GM12878 (cell line): ENCODE results near the gene ATP8A1. TPM values are rescaled to one million over a fixed set of nuclear protein-coding genes. Genes with fewer than 3 reads are reported as not detected.

ENCODE experiments used
- ATAC-seq: fragments of 200-7000 bp; cut with Tn5 transposase; 3 replicates; pipeline ENCODE4 v1.9.1; 2020; ENCODE audit warnings: mild to moderate bottlenecking, moderate library complexity
- BruUV-seq: library from RNA; stranded (reverse); fragments of 400-500 nt; replicated peaks from 2 replicates; lab custom pipeline; 2021; lab: Mats Ljungman, UMichigan
- CTCF ChIA-PET: fragments of 300-600 bp; sonication (Branson Sonifier 250); formaldehyde crosslinking; extraction: SDS; loops from one replicate; lab custom pipeline; 2021; ENCODE audit warnings: inconsistent platforms; lab: Yijun Ruan, JAX
- POLR2A ChIA-PET: fragments of 350-600 bp; formaldehyde crosslinking; extraction: SDS; loops from one replicate; lab custom pipeline; 2021; ENCODE audit warnings: inconsistent platforms; lab: Charles Lee
- RAD21 ChIA-PET: fragments of 300-600 bp; sonication (Branson Sonifier 250); formaldehyde crosslinking; loops from one replicate; lab custom pipeline; 2023; ENCODE audit warnings: antibody characterized with exemption; ENCODE audit not compliant: unreplicated experiment; lab: Charles Lee
- SMC1A ChIA-PET: fragments of 300-600 bp; sonication (Branson Sonifier 250); formaldehyde crosslinking; loops from one replicate; lab custom pipeline; 2023; ENCODE audit not compliant: unreplicated experiment, uncharacterized antibody; lab: Charles Lee
- DNase-seq: peaks from one replicate; pipeline ENCODE4 v3.0.0-alpha.2; 2011; ENCODE audit warnings: low read depth, low spot score
- FAIRE-seq: peaks from 3 replicates; lab custom pipeline; 2011; peaks lifted over from hg19 to GRCh38; lab: Jason Lieb, UNC
- H2AFZ ChIP-seq: 2 replicates; pipeline ENCODE4 v1.6.0; 2011; ENCODE audit warnings: low read depth, low read length, control low read depth; ENCODE audit not compliant: control insufficient read depth
- H3K27ac ChIP-seq: 2 replicates; pipeline ENCODE4 v1.5.1; 2011; ENCODE audit warnings: control low read depth; ENCODE audit not compliant: control insufficient read depth, insufficient read depth
- H3K27me3 ChIP-seq, 2 experiments: replicated peaks in 1 of 2; 2 replicates each; pipeline versions ENCODE4 v1.6.0 to v1.6.1; 2011; ENCODE audit warnings: low read length in 1 of 2; ENCODE audit not compliant: control insufficient read depth in 2 of 2, insufficient read depth in 2 of 2
- H3K36me3 ChIP-seq, 2 experiments: 2 replicates each; pipeline ENCODE4 v1.5.1; 2011; ENCODE audit warnings: low read length in 1 of 2; ENCODE audit not compliant: control insufficient read depth in 2 of 2, insufficient read depth in 2 of 2
- H3K4me1 ChIP-seq: 2 replicates; pipeline ENCODE4 v1.6.1; 2011; ENCODE audit warnings: mild to moderate bottlenecking, low read length, moderate library complexity, mixed read lengths; ENCODE audit not compliant: control insufficient read depth, insufficient read depth
- H3K4me2 ChIP-seq: 2 replicates; pipeline ENCODE4 v1.6.0; 2011; ENCODE audit warnings: control low read depth; ENCODE audit not compliant: control insufficient read depth, insufficient read depth
- H3K4me3 ChIP-seq: fragments of 200-600 bp; sonication (generic); 2 replicates; pipeline ENCODE4 v1.5.1; 2016
- H3K79me2 ChIP-seq: 2 replicates; pipeline ENCODE4 v1.6.0; 2011; ENCODE audit warnings: low read length; ENCODE audit not compliant: control insufficient read depth, insufficient read depth
- H3K9ac ChIP-seq: 2 replicates; pipeline ENCODE4 v1.8.0; 2011; ENCODE audit warnings: low read length, control low read depth, mixed read lengths; ENCODE audit not compliant: control insufficient read depth, insufficient read depth
- H3K9me3 ChIP-seq: replicated peaks from 3 replicates; pipeline ENCODE4 v1.5.1; 2011; ENCODE audit warnings: mild to moderate bottlenecking, low read length; ENCODE audit not compliant: control insufficient read depth, insufficient read depth
- H4K20me1 ChIP-seq: 2 replicates; pipeline ENCODE4 v1.6.0; 2011; ENCODE audit not compliant: control insufficient read depth, insufficient read depth
- ASH2L ChIP-seq: fragments of 300-600, 200-600 bp; sonication (generic); IDR thresholded peaks from 2 replicates; pipeline ENCODE4 v1.6.1; 2017; ENCODE audit warnings: low read depth, mild to moderate bottlenecking, borderline replicate concordance
- CBFB ChIP-seq: IDR thresholded peaks from 2 replicates; pipeline ENCODE4 v1.6.1; 2016; ENCODE audit warnings: antibody characterized with exemption, low read depth
- CBX5 ChIP-seq: sonication (generic); IDR thresholded peaks from 2 replicates; pipeline ENCODE4 v1.6.1; 2016; ENCODE audit warnings: low read depth, moderate library complexity, mild to moderate bottlenecking, inconsistent platforms
- EED ChIP-seq: sonication (generic); IDR thresholded peaks from 2 replicates; pipeline ENCODE4 v1.6.1; 2016; ENCODE audit warnings: antibody characterized with exemption, low read depth
- EP300 ChIP-seq, 2 experiments: fragments of 150-350 bp in 1 of 2; IDR thresholded peaks; 2 replicates each; pipeline ENCODE4 v1.6.1; 2011 to 2012; ENCODE audit warnings: low read depth in 2 of 2, low read length in 2 of 2, borderline replicate concordance in 1 of 2, improper control_type of control experiment in 1 of 2, inconsistent platforms in 1 of 2; ENCODE audit not compliant: control insufficient read depth in 1 of 2
- ETV6 ChIP-seq, 2 experiments: fragments of 450-650 bp in 1 of 2; IDR thresholded peaks in 1 of 2; conservative IDR thresholded peaks in 1 of 2; 2 replicates each; pipeline ENCODE4 v1.6.1; 2014; ENCODE audit warnings: antibody characterized with exemption in 1 of 2, borderline replicate concordance in 1 of 2, low read depth in 1 of 2, mild to moderate bottlenecking in 1 of 2, moderate library complexity in 1 of 2
- HDAC6 ChIP-seq: fragments of 200-600 bp; sonication (generic); IDR thresholded peaks from one replicate; pipeline ENCODE4 v1.8.0; 2017; ENCODE audit warnings: antibody characterized with exemption; ENCODE audit not compliant: unreplicated experiment
- NFYB ChIP-seq: IDR thresholded peaks from 2 replicates; pipeline ENCODE4 v1.6.1; 2011; ENCODE audit warnings: low read depth, mild to moderate bottlenecking, low read length, improper control_type of control experiment, moderate library complexity; ENCODE audit not compliant: insufficient read depth
- PML ChIP-seq: IDR thresholded peaks from 2 replicates; pipeline ENCODE4 v1.6.1; 2012; ENCODE audit warnings: low read length, inconsistent platforms
- POLR2A ChIP-seq: IDR thresholded peaks from 2 replicates; pipeline ENCODE4 v1.6.1; 2011; ENCODE audit warnings: low read depth, mild to moderate bottlenecking, low read length
- RBBP5 ChIP-seq: fragments of 200-600 bp; sonication (generic); conservative IDR thresholded peaks from 2 replicates; pipeline ENCODE4 v1.6.1; 2016
- SMAD1 ChIP-seq: fragments of 450-650 bp; IDR thresholded peaks from 2 replicates; pipeline ENCODE4 v1.6.1; 2018; ENCODE audit warnings: mild to moderate bottlenecking, low read depth; ENCODE audit not compliant: partially characterized antibody
- YBX1 ChIP-seq: fragments of 450-650 bp; IDR thresholded peaks from 2 replicates; pipeline ENCODE4 v1.6.1; 2016; ENCODE audit warnings: antibody characterized with exemption
- WGBS: methylation state at CpG from one replicate; pipeline ENCODE4 v1.1.6; 2016; ENCODE audit warnings: low lambda C conversion rate; ENCODE audit not compliant: insufficient replicate concordance, insufficient coverage; ENCODE audit errors: missing lambda C conversion rate; 5-methylcytosine and 5-hydroxymethylcytosine counted together
- in situ Hi-C: fragments of 300-500 bp; cut with MboI; formaldehyde crosslinking; loops from 9 replicates; pipeline ENCODE4 v1.14.3; 2018; ENCODE audit warnings: mixed read lengths
- intact Hi-C: fragments of 100-400 bp; cut with micrococcal nuclease; formaldehyde crosslinking; loops from one replicate; pipeline ENCODE4 v1.14.2; 2022; ENCODE audit not compliant: unreplicated experiment
- polyA plus RNA-seq, 11 experiments: library from polyadenylated mRNA; depleted of rRNA in 4 of 11; unstranded in 6 of 11; stranded (reverse) in 5 of 11; fragments of >200 nt; fragmentation: Nextera tagmentation in 4 of 11; fragmentation: Illumina TruSeq in 1 of 11; extraction: Ambion mirVana in 4 of 11; extraction: Trizol in 1 of 11; gene quantifications; 1 replicate in 1 of 11; 2 replicates in 10 of 11; pipeline versions ENCODE4 v1.2.1 to v1.2.3, GENCODE V29; 2011 to 2016; ENCODE audit warnings: inconsistent platforms in 2 of 11, missing spikeins in 2 of 11, low read depth in 1 of 11
- total RNA-seq, 4 experiments: library from RNA; depleted of rRNA in 3 of 4; stranded (reverse); fragments of >200 nt in 3 of 4; fragmentation: Illumina TruSeq in 1 of 4; extraction: Trizol in 1 of 4; gene quantifications; 2 replicates each; pipeline versions ENCODE4 v1.2.1 to v1.2.3, GENCODE V29; 2013 to 2021
- TF ChIP-seq, protein P1 (sequence below): IDR thresholded peaks from 2 replicates; pipeline ENCODE4 v1.6.1; 2012; ENCODE audit warnings: mild to moderate bottlenecking, low read depth, low read length
- TF ChIP-seq, protein P2 (sequence below): IDR thresholded peaks from 2 replicates; pipeline ENCODE4 v1.6.1; 2012; ENCODE audit warnings: low read depth, low read length, improper control_type of control experiment
- TF ChIP-seq, protein P3 (sequence below): fragments of 450-650 bp; formaldehyde crosslinking; IDR thresholded peaks from 2 replicates; pipeline ENCODE4 v1.5.0; 2022; ENCODE audit warnings: mild to moderate bottlenecking, missing genetic modification characterization

The ATP8A1 gene
- total and polyA plus RNA-seq, 10 of the 15 experiments (the other 5 are each of a cell fraction or from before 2014, with no cell fraction given) = 9.0 to 116 (median 37.3) TPM

DNA sequence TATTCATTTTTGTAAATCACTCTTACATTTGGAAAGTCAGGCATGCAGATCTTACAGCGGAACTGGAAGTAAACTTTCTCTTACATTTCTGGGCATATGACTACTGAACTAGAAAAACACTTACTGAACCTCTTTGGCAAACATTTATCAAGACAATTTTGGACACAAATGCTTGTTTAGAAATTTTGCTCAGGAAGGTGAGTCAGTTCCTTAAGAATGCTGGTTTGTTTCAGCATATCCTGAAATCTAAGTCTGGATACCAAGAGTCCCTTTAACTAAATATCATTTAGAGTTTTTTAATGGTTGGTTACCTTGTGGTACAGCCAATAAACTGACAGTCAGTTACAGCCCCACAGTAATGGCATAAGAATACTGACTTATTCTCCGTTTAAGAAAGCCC lies 244.7 kb downstream of the ATP8A1 start (continued):
- TF ChIP-seq, protein P1, sequence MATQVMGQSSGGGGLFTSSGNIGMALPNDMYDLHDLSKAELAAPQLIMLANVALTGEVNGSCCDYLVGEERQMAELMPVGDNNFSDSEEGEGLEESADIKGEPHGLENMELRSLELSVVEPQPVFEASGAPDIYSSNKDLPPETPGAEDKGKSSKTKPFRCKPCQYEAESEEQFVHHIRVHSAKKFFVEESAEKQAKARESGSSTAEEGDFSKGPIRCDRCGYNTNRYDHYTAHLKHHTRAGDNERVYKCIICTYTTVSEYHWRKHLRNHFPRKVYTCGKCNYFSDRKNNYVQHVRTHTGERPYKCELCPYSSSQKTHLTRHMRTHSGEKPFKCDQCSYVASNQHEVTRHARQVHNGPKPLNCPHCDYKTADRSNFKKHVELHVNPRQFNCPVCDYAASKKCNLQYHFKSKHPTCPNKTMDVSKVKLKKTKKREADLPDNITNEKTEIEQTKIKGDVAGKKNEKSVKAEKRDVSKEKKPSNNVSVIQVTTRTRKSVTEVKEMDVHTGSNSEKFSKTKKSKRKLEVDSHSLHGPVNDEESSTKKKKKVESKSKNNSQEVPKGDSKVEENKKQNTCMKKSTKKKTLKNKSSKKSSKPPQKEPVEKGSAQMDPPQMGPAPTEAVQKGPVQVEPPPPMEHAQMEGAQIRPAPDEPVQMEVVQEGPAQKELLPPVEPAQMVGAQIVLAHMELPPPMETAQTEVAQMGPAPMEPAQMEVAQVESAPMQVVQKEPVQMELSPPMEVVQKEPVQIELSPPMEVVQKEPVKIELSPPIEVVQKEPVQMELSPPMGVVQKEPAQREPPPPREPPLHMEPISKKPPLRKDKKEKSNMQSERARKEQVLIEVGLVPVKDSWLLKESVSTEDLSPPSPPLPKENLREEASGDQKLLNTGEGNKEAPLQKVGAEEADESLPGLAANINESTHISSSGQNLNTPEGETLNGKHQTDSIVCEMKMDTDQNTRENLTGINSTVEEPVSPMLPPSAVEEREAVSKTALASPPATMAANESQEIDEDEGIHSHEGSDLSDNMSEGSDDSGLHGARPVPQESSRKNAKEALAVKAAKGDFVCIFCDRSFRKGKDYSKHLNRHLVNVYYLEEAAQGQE = no peak
- TF ChIP-seq EP300 (IDR thresholded peaks at IDR 0.05; ENCODE audit: borderline replicate concordance in 1 of 2, control insufficient read depth in 1 of 2, low read depth in 2 of 2, low read length in 2 of 2) (no peak), CBFB (no peak), HDAC6 (no peak), PML (no peak), ETV6 (conservative IDR thresholded peaks at IDR 0.05 in 1 of 2, IDR thresholded peaks at IDR 0.05 in 1 of 2; ENCODE audit: borderline replicate concordance in 1 of 2, low read depth in 1 of 2) (no peak), POLR2A (no peak), RBBP5 (no peak), EED (no peak), ASH2L (no peak), YBX1 (no peak)

DNA sequence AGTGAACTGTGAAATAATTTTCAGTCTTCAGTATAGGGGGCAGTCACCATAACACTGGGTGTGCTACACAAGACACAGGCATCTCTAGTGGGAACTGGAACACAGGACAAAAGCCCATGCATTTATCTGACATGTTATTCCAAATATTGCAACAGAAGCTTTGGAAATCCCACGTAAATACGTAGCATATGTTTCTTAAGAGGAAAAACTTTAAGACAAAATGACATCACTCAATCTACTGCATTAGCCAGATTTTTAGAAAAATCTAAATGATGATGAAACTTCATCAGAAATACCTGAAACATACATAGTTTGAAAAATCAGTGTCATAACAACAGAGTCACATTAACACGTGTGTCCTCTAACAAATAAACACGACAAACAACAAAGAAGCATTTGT lies 245.1 kb downstream of the ATP8A1 start:
- ChIA-PET POLR2A (no interaction called here), SMC1A (interaction anchor here (1.1 kb wide), 1 partner anchor 87 kb away, joined by 3 read pairs; no protein-coding TSS in a partner anchor), RAD21 (no interaction called here), CTCF (no interaction called here)
- Histone ChIP-seq H3K9me3 (no peaks in the 10 kb centered on the region), H3K79me2 (no peaks in the 10 kb centered on the region), H3K27me3 (no peaks in the 10 kb centered on the region), H2AFZ (no peak overlapping the region), H3K27ac (no peak overlapping the region), H3K9ac (no peak overlapping the region), H3K36me3 (peaks cover 2% of the 10 kb centered on the region in 2 experiments; a peak in 3 of 4 replicates), H4K20me1 (no peaks in the 10 kb centered on the region), H3K4me2 (no peak overlapping the region), H3K4me1 (no peaks in the 10 kb centered on the region), H3K4me3 (no peak overlapping the region)
- intact Hi-C loops = no loop called here
- WGBS = 98% methylated on average over 4 of the region's 4 CpGs
- in situ Hi-C loops = no loop called here
- FAIRE-seq = no peak
- no TSS peak for BruUV-seq
- no peak for ATAC-seq
- DNase-seq = no peak
- TF ChIP-seq SMAD1 (no peak), NFYB (no peak), CBX5 (no peak)
- TF ChIP-seq, protein P2, sequence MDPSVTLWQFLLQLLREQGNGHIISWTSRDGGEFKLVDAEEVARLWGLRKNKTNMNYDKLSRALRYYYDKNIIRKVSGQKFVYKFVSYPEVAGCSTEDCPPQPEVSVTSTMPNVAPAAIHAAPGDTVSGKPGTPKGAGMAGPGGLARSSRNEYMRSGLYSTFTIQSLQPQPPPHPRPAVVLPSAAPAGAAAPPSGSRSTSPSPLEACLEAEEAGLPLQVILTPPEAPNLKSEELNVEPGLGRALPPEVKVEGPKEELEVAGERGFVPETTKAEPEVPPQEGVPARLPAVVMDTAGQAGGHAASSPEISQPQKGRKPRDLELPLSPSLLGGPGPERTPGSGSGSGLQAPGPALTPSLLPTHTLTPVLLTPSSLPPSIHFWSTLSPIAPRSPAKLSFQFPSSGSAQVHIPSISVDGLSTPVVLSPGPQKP = no peak
- TF ChIP-seq, protein P3, sequence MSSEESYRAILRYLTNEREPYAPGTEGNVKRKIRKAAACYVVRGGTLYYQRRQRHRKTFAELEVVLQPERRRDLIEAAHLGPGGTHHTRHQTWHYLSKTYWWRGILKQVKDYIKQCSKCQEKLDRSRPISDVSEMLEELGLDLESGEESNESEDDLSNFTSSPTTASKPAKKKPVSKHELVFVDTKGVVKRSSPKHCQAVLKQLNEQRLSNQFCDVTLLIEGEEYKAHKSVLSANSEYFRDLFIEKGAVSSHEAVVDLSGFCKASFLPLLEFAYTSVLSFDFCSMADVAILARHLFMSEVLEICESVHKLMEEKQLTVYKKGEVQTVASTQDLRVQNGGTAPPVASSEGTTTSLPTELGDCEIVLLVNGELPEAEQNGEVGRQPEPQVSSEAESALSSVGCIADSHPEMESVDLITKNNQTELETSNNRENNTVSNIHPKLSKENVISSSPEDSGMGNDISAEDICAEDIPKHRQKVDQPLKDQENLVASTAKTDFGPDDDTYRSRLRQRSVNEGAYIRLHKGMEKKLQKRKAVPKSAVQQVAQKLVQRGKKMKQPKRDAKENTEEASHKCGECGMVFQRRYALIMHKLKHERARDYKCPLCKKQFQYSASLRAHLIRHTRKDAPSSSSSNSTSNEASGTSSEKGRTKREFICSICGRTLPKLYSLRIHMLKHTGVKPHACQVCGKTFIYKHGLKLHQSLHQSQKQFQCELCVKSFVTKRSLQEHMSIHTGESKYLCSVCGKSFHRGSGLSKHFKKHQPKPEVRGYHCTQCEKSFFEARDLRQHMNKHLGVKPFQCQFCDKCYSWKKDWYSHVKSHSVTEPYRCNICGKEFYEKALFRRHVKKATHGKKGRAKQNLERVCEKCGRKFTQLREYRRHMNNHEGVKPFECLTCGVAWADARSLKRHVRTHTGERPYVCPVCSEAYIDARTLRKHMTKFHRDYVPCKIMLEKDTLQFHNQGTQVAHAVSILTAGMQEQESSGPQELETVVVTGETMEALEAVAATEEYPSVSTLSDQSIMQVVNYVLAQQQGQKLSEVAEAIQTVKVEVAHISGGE (CRISPR knock-in tag) = no peak
